ENCODE results near the gene RETSAT.
"Not testable (repeated sequence)": the region's sequence is repeated elsewhere in the genome, so short reads cannot be mapped to it uniquely, and the experiment has no call there.

Gene RETSAT

GRCh38 chr2:85330839-85331636 is 23.3 kb downstream of the RETSAT start:
- no peak for DNase-seq (ENCODE audit: low spot score)

- DNase-seq (ENCODE audit: low spot score), result not testable (repeated sequence)
Observed at GRCh38 chr2:85329701-85330100, 24.6 kb downstream of the RETSAT start.

- no peak for DNase-seq (ENCODE audit: low spot score)
Observed at GRCh38 chr2:85329181-85329651, 25.1 kb downstream of the RETSAT start.

GRCh38 chr2:85327822-85328617 is 26.3 kb downstream of the RETSAT start, which contains the start of gene TGOLN2:
Gene TGOLN2 (minus strand): TSS chr2:85327989. CDS start chr2:85327962, 27 bp downstream.
- peak; percentile 93 for DNase-seq (ENCODE audit: low spot score)

GRCh38 chr2:85327160-85327821 is 27.0 kb downstream of the RETSAT start:
- DNase-seq (ENCODE audit: low spot score), result peak; percentile 45

- DNase-seq (ENCODE audit: low spot score), result peak; percentile 57
Observed at GRCh38 chr2:85326406-85327159, 27.7 kb downstream of the RETSAT start.

GRCh38 chr2:85325466-85325811 is 28.9 kb downstream of the RETSAT start:
- DNase-seq (ENCODE audit: low spot score), result no peak

- DNase-seq (ENCODE audit: low spot score), result no peak
Observed at GRCh38 chr2:85324639-85325465, 29.5 kb downstream of the RETSAT start.

- DNase-seq (ENCODE audit: low spot score), result not testable (repeated sequence)
Observed at GRCh38 chr2:85323988-85324367, 30.4 kb downstream of the RETSAT start.

GRCh38 chr2:85323351-85323987 is 30.9 kb downstream of the RETSAT start:
- no peak for DNase-seq (ENCODE audit: low spot score)

- no peak for DNase-seq (ENCODE audit: low spot score)
Observed at GRCh38 chr2:85319796-85320195, 34.5 kb downstream of the RETSAT start.

- DNase-seq (ENCODE audit: low spot score), result peak; percentile 12
Observed at GRCh38 chr2:85318222-85319074, 35.9 kb downstream of the RETSAT start.

- not testable (repeated sequence) for DNase-seq (ENCODE audit: low spot score)
Observed at GRCh38 chr2:85315921-85316320, 38.4 kb downstream of the RETSAT start.

- no peak for DNase-seq (ENCODE audit: low spot score)
Observed at GRCh38 chr2:85314884-85315242, 39.5 kb downstream of the RETSAT start.

GRCh38 chr2:85312404-85312803 is 41.9 kb downstream of the RETSAT start:
- DNase-seq (ENCODE audit: low spot score), result no peak

- no peak for DNase-seq (ENCODE audit: low spot score)
Observed at GRCh38 chr2:85310330-85310729, 44.0 kb downstream of the RETSAT start.

GRCh38 chr2:85309699-85310321 is 44.5 kb downstream of the RETSAT start:
- DNase-seq (ENCODE audit: low spot score), result peak; percentile 32

- no peak for DNase-seq (ENCODE audit: low spot score)
Observed at GRCh38 chr2:85308896-85309555, 45.3 kb downstream of the RETSAT start.

Data from CD4-positive, alpha-beta T cell treated with Interleukin-2 at 100 ng/mL for 4 hours (primary cell).